GM12872 (cell line): ENCODE results near the gene MMP2.

Experiments
- TF ChIP-seq, protein P1 (sequence below): IDR thresholded peaks from 3 replicates; pipeline ENCODE4 v1.5.1; 2011; ENCODE audit warnings: low read depth, mild to moderate bottlenecking, low read length, moderate library complexity; ENCODE audit not compliant: insufficient read depth

The MMP2 gene

DNA sequence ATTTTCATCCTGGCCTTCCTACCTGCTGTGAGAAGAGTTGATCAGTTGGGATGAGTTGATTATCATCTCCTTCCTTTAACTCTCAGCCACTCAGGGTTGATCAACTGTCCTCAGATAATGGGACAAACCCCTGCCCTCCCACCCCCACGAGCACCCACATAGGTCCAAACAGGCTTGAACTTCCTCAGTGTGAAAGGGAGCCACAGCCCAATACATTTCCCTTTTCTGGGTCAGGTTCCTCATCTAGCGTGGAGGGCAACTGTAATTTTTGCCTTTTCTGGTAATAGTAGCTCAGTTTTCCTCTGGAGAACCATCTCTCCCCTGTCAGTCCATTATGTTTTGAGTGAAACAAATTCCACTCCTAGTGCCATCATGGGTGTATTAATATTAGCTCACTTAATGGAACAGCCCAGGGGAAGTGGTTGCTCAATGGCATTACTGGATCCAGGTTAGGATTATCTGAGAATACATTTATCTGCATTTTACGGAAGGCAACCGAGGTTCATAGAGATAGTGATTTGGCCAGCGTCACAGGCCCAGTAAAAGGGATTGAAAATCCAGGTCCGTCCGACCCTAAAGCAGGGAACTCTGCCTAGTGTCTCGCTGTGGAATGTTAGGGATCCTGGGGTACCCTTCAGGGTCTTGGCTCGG, 29.4 kb downstream of the MMP2 start:
- TF ChIP-seq, protein P1, sequence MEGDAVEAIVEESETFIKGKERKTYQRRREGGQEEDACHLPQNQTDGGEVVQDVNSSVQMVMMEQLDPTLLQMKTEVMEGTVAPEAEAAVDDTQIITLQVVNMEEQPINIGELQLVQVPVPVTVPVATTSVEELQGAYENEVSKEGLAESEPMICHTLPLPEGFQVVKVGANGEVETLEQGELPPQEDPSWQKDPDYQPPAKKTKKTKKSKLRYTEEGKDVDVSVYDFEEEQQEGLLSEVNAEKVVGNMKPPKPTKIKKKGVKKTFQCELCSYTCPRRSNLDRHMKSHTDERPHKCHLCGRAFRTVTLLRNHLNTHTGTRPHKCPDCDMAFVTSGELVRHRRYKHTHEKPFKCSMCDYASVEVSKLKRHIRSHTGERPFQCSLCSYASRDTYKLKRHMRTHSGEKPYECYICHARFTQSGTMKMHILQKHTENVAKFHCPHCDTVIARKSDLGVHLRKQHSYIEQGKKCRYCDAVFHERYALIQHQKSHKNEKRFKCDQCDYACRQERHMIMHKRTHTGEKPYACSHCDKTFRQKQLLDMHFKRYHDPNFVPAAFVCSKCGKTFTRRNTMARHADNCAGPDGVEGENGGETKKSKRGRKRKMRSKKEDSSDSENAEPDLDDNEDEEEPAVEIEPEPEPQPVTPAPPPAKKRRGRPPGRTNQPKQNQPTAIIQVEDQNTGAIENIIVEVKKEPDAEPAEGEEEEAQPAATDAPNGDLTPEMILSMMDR: no peak

GRCh38 chr16:55508941-55509931, 30.2 kb downstream of the MMP2 start, which contains the start of gene LPCAT2:
LPCAT2 (plus strand) TSS chr16:55509072; CDS start chr16:55509182, 110 bp downstream.
- TF ChIP-seq, protein P1: no peak

- TF ChIP-seq, protein P1: no peak
Observed at GRCh38 chr16:55510185-55510805, 31.3 kb downstream of the MMP2 start.

GRCh38 chr16:55512941-55513340, 33.9 kb downstream of the MMP2 start:
- TF ChIP-seq, protein P1: no peak

DNA sequence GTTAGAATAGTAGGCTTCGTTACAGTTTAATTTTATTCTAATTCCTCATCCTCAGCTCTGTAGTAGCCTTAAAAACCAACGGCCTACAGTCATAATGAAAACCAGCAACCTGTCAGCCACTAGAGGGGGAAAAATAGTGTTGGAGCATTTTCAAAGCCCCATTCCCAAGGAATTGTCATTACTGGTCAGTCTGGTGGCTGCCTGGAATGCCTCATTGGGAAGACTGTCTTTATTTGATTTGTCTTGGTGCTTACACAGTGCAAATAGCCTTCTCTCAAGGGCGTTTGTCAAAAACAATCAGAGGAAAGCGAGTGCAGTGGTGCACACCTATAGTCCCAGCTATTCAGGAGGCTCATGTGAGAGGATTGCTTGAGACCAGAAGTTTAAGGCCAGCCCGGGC, 34.6 kb downstream of the MMP2 start:
- TF ChIP-seq, protein P1: no peak

GRCh38 chr16:55515111-55515510, 36.1 kb downstream of the MMP2 start:
- TF ChIP-seq, protein P1: no peak

GRCh38 chr16:55521792-55522191, 42.8 kb downstream of the MMP2 start:
- TF ChIP-seq, protein P1: no peak
